OCI-M2 (cell line): Measurements from ENCODE around the gene WRNIP1.
"Not testable (repeated sequence)": the region's sequence is repeated elsewhere in the genome, so short reads cannot be mapped to it uniquely, and the experiment has no call there.

ENCODE experiments used
- DNase-seq: peaks from one replicate; lab custom pipeline; 2025; ENCODE audit not compliant: unreplicated experiment; lab: John Stamatoyannopoulos, UW

WRNIP1 gene

GRCh38 chr6:2760882-2761842 lies 4.0 kb upstream of the WRNIP1 start:
- no peak for DNase-seq

GRCh38 chr6:2762868-2763267 lies 2.3 kb upstream of the WRNIP1 start:
- not testable (repeated sequence) for DNase-seq

GRCh38 chr6:2763345-2763841 lies 1.8 kb upstream of the WRNIP1 start:
- DNase-seq, result no peak

GRCh38 chr6:2763876-2764540 lies 1.2 kb upstream of the WRNIP1 start:
- DNase-seq, result no peak

- no peak for DNase-seq
These were observed 505 bp upstream of the WRNIP1 start for GRCh38 chr6:2764610-2765165.

- DNase-seq, result no peak
These were observed 938 bp downstream of the WRNIP1 start for GRCh38 chr6:2765896-2766766.

GRCh38 chr6:2766767-2767656 lies 1.8 kb downstream of the WRNIP1 start:
- DNase-seq, result no peak

- DNase-seq, result no peak
These were observed 2.7 kb downstream of the WRNIP1 start for GRCh38 chr6:2767657-2768524.

- DNase-seq, result no peak
These were observed 3.5 kb downstream of the WRNIP1 start for GRCh38 chr6:2768696-2769095.

GRCh38 chr6:2770171-2770570 lies 5.0 kb downstream of the WRNIP1 start:
- DNase-seq, result no peak

- DNase-seq, result no peak
These were observed 5.9 kb downstream of the WRNIP1 start for GRCh38 chr6:2771079-2771478.

- DNase-seq, result no peak
These were observed 7.6 kb downstream of the WRNIP1 start for GRCh38 chr6:2772840-2773239.

- DNase-seq, result no peak
These were observed 8.3 kb downstream of the WRNIP1 start for GRCh38 chr6:2773449-2773848.

GRCh38 chr6:2775003-2775402 lies 9.8 kb downstream of the WRNIP1 start:
- DNase-seq, result no peak

- DNase-seq, result no peak
These were observed 12.1 kb downstream of the WRNIP1 start for GRCh38 chr6:2777249-2777648.

GRCh38 chr6:2780102-2780737 lies 15.0 kb downstream of the WRNIP1 start:
- no peak for DNase-seq

GRCh38 chr6:2781685-2782355 lies 16.6 kb downstream of the WRNIP1 start:
- no peak for DNase-seq

- DNase-seq, result no peak
These were observed 17.1 kb downstream of the WRNIP1 start for GRCh38 chr6:2782356-2782708.
